HCT116 (cell line): ENCODE results near the gene OTUD5. TPM values are rescaled to one million over a fixed set of nuclear protein-coding genes. Genes with fewer than 3 reads are reported as not detected.

Source experiments
- ATAC-seq: fragments of 200-7000 bp; cut with Tn5 transposase; 2 replicates; pipeline ENCODE4 v1.9.1; 2020; ENCODE audit warnings: mild to moderate bottlenecking, moderate library complexity
- BruUV-seq: library from RNA; stranded (reverse); fragments of 400-500 nt; replicated peaks from 2 replicates; lab custom pipeline; 2021; lab: Mats Ljungman, UMichigan
- CTCF ChIA-PET: fragments of 300-600 bp; sonication (Branson Sonifier 250); formaldehyde crosslinking; loops from one replicate; lab custom pipeline; 2021; ENCODE audit warnings: antibody characterized with exemption; lab: Charles Lee
- POLR2A ChIA-PET: fragments of 300-600, 350-600 bp; sonication (Branson Sonifier 250); formaldehyde crosslinking; loops from one replicate; lab custom pipeline; 2021; ENCODE audit warnings: antibody characterized with exemption; lab: Charles Lee
- RAD21 ChIA-PET, 2 experiments: fragments of 300-600 bp; sonication (Branson Sonifier 250); formaldehyde crosslinking; loops; one replicate each; lab custom pipeline; 2023; ENCODE audit warnings: low total read pairs in 2 of 2; ENCODE audit not compliant: uncharacterized antibody in 2 of 2, unreplicated experiment in 2 of 2, low non-redundant PET in 1 of 2; lab: Charles Lee
- DNase-seq: peaks from one replicate; pipeline ENCODE4 v3.0.0-alpha.2; 2010; ENCODE audit warnings: low read depth, low spot score
- H2AFZ ChIP-seq: fragments of 200-600 bp; shearing (Covaris generic), sonication (generic); 2 replicates; pipeline ENCODE4 v1.6.1; 2017; ENCODE audit warnings: low read depth, mixed run types, mixed read lengths, antibody characterized with exemption, low read length; ENCODE audit not compliant: poor library complexity, severe bottlenecking
- H3K27ac ChIP-seq: 2 replicates; pipeline ENCODE4 v1.5.1; 2012; ENCODE audit warnings: low read depth, low read length
- H3K27me3 ChIP-seq: fragments of 200-600 bp; sonication (generic); 2 replicates; pipeline ENCODE4 v1.6.1; 2016; ENCODE audit warnings: mixed run types, low read length, mixed read lengths; ENCODE audit not compliant: insufficient read depth
- H3K36me3 ChIP-seq, 2 experiments: fragments of 200-500 bp in 1 of 2; fragments of 200-600 bp in 1 of 2; sonication (Bioruptor generic) in 1 of 2; sonication (generic) in 1 of 2; 2 replicates each; pipeline versions ENCODE4 v1.5.1 to v1.6.1; 2014 to 2016; ENCODE audit warnings: low read length in 2 of 2, inconsistent platforms in 1 of 2, mixed read lengths in 1 of 2, mixed run types in 1 of 2; ENCODE audit not compliant: insufficient read depth in 2 of 2, control insufficient read depth in 1 of 2
- H3K4me1 ChIP-seq, 2 experiments: fragments of 200-600 bp in 1 of 2; sonication (generic) in 1 of 2; 2 replicates each; pipeline versions ENCODE4 v1.5.1 to v1.6.1; 2012 to 2017; ENCODE audit warnings: low read length in 2 of 2, inconsistent platforms in 1 of 2, mild to moderate bottlenecking in 1 of 2, mixed read lengths in 1 of 2, mixed run types in 1 of 2, moderate library complexity in 1 of 2; ENCODE audit not compliant: insufficient read depth in 2 of 2, control insufficient read depth in 1 of 2
- H3K4me2 ChIP-seq: fragments of 200-600 bp; sonication (generic); 2 replicates; pipeline ENCODE4 v1.6.1; 2017; ENCODE audit warnings: mixed run types, low read length, mixed read lengths
- H3K4me3 ChIP-seq, 2 experiments: fragments of 200-600 bp in 1 of 2; sonication (generic) in 1 of 2; replicated peaks in 1 of 2; 2 replicates each; pipeline ENCODE4 v1.5.1; 2011 to 2016; ENCODE audit warnings: low read length in 2 of 2, control low read depth in 1 of 2, low read depth in 1 of 2, mild to moderate bottlenecking in 1 of 2, mixed read lengths in 1 of 2, mixed run types in 1 of 2
- H3K79me2 ChIP-seq: fragments of 200-600 bp; sonication (generic); 2 replicates; pipeline ENCODE4 v1.6.1; 2017; ENCODE audit warnings: mild to moderate bottlenecking, mixed run types, low read length, moderate library complexity, mixed read lengths; ENCODE audit not compliant: insufficient read depth
- H3K9ac ChIP-seq: fragments of 200-600 bp; sonication (generic); 2 replicates; pipeline ENCODE4 v1.6.1; 2016; ENCODE audit warnings: low read length, mixed read lengths
- H3K9me2 ChIP-seq: fragments of 200-600 bp; sonication (generic), shearing (Covaris generic); 2 replicates; pipeline ENCODE4 v1.6.1; 2017; ENCODE audit warnings: mixed run types, mild to moderate bottlenecking, moderate library complexity; ENCODE audit not compliant: insufficient read depth
- H3K9me3 ChIP-seq, 2 experiments: fragments of 200-500 bp in 1 of 2; fragments of 200-600 bp in 1 of 2; sonication (Bioruptor generic) in 1 of 2; sonication (generic) in 1 of 2; 2 replicates each; pipeline ENCODE4 v1.6.1; 2014 to 2017; ENCODE audit warnings: low read length in 2 of 2, mixed read lengths in 2 of 2, inconsistent platforms in 1 of 2, low read depth in 1 of 2, mild to moderate bottlenecking in 1 of 2, mixed run types in 1 of 2, moderate library complexity in 1 of 2; ENCODE audit not compliant: control insufficient read depth in 1 of 2, insufficient read depth in 1 of 2
- H4K20me1 ChIP-seq: fragments of 200-600 bp; sonication (generic), shearing (Covaris generic); 2 replicates; pipeline ENCODE4 v1.6.1; 2017; ENCODE audit warnings: mixed run types, mild to moderate bottlenecking, moderate library complexity; ENCODE audit not compliant: insufficient read depth
- ATF3 ChIP-seq: IDR thresholded peaks from 2 replicates; pipeline ENCODE4 v1.6.1; 2012
- CBX3 ChIP-seq: IDR thresholded peaks from 2 replicates; pipeline ENCODE4 v1.6.1; 2012; ENCODE audit warnings: low read depth
- CTCF ChIP-seq, 3 experiments: fragments of 200-600 bp in 1 of 3; sonication (generic) in 1 of 3; IDR thresholded peaks in 2 of 3; conservative IDR thresholded peaks in 1 of 3; 2 replicates each; pipeline ENCODE4 v1.5.1; 2012 to 2017; ENCODE audit warnings: low read depth in 2 of 3, low read length in 2 of 3, antibody characterized with exemption in 1 of 3, borderline replicate concordance in 1 of 3, control low read depth in 1 of 3, mild to moderate bottlenecking in 1 of 3, mixed read lengths in 1 of 3, mixed run types in 1 of 3, moderate library complexity in 1 of 3; ENCODE audit not compliant: insufficient read depth in 1 of 3
- MAX ChIP-seq: IDR thresholded peaks from 2 replicates; pipeline ENCODE4 v1.6.1; 2012
- REST ChIP-seq: IDR thresholded peaks from 2 replicates; pipeline ENCODE4 v1.6.1; 2012; ENCODE audit warnings: low read depth
- SIN3A ChIP-seq: IDR thresholded peaks from 2 replicates; pipeline ENCODE4 v1.6.1; 2012; ENCODE audit warnings: low read depth
- SP1 ChIP-seq: IDR thresholded peaks from 2 replicates; pipeline ENCODE4 v1.6.1; 2012; ENCODE audit warnings: low read depth
- TCF7L2 ChIP-seq: IDR thresholded peaks from 2 replicates; pipeline ENCODE4 v1.7.0; 2011; ENCODE audit warnings: borderline replicate concordance, inconsistent platforms; ENCODE audit not compliant: insufficient read depth, insufficient read length; ENCODE audit errors: extremely low read depth
- YY1 ChIP-seq: IDR thresholded peaks from 2 replicates; pipeline ENCODE4 v1.6.1; 2011; ENCODE audit warnings: low read length, low read depth, moderate library complexity, mild to moderate bottlenecking; ENCODE audit not compliant: insufficient replicate concordance; ENCODE audit errors: extremely low read depth
- ZBTB33 ChIP-seq: IDR thresholded peaks from 2 replicates; pipeline ENCODE4 v1.6.1; 2011; ENCODE audit warnings: mild to moderate bottlenecking, low read length, moderate library complexity; ENCODE audit not compliant: insufficient replicate concordance; ENCODE audit errors: extremely low read depth
- ZNF274 ChIP-seq: fragments of 200-500 bp; sonication (Bioruptor generic); IDR thresholded peaks from 2 replicates; pipeline ENCODE4 v1.6.1; 2014; ENCODE audit warnings: mild to moderate bottlenecking, low read depth, low read length, inconsistent platforms
- intact Hi-C: fragments of 100-400 bp; cut with micrococcal nuclease; formaldehyde crosslinking; loops from 2 replicates; pipeline ENCODE4 v1.10.0; 2022
- total RNA-seq: library from RNA; stranded (reverse); gene quantifications from one replicate; pipeline ENCODE4 v1.2.1, GENCODE V29; 2021; ENCODE audit not compliant: unreplicated experiment

The OTUD5 gene
- total RNA-seq, 1 experiment from 2014 or later = 42.6 TPM

GRCh38 chrX:48902135-48902534 is 55.3 kb downstream of the OTUD5 start (continued):
- no peak for TF ChIP-seq ZBTB33
- TF ChIP-seq CTCF (IDR thresholded peaks at IDR 0.05 in 2 of 3, conservative IDR thresholded peaks at IDR 0.05 in 1 of 3; ENCODE audit: borderline replicate concordance in 1 of 3, insufficient read depth in 1 of 3, low read depth in 2 of 3, low read length in 2 of 3) = no peak

- Histone ChIP-seq H3K4me2 (no peak overlapping the region), H4K20me1 (no peaks in the 10 kb centered on the region), H3K9me3 (no peaks in the 10 kb centered on the region), H3K79me2 (peaks cover 26% of the 10 kb centered on the region), H2AFZ (no peak overlapping the region), H3K27me3 (no peaks in the 10 kb centered on the region), H3K9me2 (no peaks in the 10 kb centered on the region), H3K27ac (no peak overlapping the region), H3K4me3 (no peak overlapping the region), H3K9ac (no peak overlapping the region), H3K4me1 (peaks cover 3 to 11% of the 10 kb centered on the region in 2 experiments; a peak in 1 of 4 replicates), H3K36me3 (no peaks in the 10 kb centered on the region; a peak in 2 of 4 replicates)
- ChIA-PET RAD21 (no interaction called here), POLR2A (no interaction called here), CTCF (no interaction called here)
- BruUV-seq = no TSS peak
- intact Hi-C loops = no loop called here
- ATAC-seq (no peak), DNase-seq (no peak)
- TF ChIP-seq SP1 (no peak), ZNF274 (no peak), REST (no peak), SIN3A (no peak), YY1 (no peak), ATF3 (no peak), CBX3 (no peak), TCF7L2 (no peak), MAX (no peak)
Measured at GRCh38 chrX:48901069-48901468, 56.3 kb downstream of the OTUD5 start.
